ENCODE data around the gene CBARP.
"Not testable (repeated sequence)": the region's sequence is repeated elsewhere in the genome, so short reads cannot be mapped to it uniquely, and the experiment has no call there.

The CBARP gene

DNA sequence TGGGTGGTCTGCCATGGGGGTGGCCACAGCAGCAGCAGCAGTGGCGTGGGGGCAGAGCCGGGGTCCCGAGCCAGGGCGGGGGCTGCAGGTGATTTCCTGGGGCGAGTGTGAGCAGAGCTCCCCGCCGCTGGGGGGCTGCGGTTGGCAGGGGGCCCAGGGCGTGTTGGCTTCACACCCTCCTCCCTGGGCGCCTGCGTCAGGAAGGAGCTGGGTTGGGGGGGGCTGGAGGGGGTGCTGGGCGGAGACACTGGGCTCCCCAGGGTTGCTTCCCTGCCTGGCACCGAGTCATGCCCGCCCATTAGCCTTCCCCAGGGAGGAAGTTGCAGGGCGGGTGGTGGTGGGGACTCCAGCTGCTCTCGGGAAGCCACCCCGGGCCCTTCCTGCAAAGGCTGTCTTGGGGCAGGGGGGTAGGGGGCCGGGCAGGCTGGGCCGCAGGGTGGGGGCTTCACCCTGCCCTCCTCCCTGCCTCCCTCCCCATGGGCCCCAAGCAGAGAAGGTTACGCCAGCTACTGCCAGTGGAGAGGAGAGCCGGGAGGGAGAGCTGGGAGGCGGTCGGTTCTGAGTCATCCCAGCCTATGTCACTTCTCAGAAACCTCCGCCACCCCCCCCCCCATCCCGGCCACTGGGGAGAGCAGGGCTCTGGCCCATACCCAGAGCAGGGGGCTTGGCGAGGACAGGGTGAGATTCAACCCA is 15.2 kb upstream of the CBARP start:
- peak in 1 of 2 donors; percentile 69 for DNase-seq (ENCODE audit: low read depth in 2 of 2)

DNA sequence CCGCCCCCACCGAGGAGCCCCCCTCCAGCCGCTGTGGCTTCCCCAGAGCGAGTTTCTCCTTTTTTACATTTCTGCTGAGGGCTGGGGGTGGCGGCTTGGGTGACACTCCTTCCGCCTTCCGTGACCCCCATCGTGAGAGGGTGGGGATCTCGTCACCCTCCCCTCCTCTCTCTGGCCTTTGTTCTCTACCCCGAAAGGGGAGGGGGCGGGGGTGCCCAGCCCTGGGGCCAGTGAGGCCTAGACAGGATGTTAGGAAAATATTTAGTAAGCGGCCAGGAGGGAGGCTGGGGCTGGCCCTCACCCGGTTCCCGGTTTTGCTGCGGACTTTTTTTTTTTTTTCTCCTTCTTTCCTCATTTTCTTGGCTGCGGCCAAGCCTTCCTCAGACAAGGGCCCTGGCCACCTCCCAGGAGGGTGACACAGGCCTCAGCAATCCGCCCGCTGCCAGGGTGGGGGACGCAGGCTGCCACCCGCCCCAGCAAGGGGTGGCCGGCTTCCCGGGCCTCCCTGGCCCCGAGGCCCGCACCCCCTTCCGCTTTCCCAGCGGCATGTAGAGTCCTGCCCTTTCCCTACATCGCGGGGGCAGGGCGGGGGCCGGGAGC is 14.5 kb upstream of the CBARP start:
- peak in 1 of 2 donors; percentile 49 for DNase-seq (ENCODE audit: low read depth in 2 of 2)

DNA sequence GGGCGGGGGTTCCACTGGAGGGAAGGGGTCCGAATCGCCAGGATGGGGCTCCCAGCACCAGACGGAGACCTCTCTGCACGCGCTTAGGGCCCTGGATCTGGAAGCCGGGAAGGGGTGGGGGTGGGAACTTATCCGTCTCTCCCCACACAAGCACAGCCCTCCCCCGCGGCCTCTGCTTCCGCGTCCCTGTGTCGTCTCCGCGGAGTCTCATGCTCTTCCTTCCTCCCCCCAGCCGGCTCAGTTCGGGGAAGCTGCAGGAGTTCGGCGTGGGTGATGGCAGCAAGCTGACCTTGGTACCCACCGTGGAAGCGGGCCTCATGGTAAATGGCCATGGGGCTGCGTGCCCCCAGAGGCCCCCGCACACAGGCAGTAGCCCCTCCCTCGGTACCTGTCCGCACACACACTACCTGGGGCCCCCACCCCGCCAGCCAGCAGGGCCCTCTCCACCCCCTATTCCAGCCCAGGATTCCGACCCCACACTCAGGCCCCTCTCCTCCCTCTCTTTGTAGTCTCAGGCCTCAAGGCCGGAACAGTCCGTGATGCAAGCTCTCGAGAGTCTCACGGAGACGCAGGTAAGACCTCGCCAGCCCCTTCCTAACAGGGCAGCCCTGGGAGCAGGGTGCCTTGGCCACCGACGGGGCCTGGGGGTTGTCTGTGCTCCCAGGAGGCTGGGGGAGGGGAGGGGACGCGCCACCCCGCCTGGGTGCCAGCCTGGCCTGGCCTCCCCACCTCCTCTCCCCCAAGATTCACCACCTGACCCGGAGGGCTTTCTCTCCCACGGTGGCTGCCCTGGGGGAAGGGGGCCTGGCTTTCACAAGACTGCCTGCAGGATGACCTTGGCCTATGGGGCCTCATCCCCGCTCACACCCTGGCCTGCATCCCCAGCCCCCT is 13.8 kb upstream of the CBARP start:
- peak in 1 of 2 donors; percentile 48 for DNase-seq (ENCODE audit: low read depth in 2 of 2)

DNA sequence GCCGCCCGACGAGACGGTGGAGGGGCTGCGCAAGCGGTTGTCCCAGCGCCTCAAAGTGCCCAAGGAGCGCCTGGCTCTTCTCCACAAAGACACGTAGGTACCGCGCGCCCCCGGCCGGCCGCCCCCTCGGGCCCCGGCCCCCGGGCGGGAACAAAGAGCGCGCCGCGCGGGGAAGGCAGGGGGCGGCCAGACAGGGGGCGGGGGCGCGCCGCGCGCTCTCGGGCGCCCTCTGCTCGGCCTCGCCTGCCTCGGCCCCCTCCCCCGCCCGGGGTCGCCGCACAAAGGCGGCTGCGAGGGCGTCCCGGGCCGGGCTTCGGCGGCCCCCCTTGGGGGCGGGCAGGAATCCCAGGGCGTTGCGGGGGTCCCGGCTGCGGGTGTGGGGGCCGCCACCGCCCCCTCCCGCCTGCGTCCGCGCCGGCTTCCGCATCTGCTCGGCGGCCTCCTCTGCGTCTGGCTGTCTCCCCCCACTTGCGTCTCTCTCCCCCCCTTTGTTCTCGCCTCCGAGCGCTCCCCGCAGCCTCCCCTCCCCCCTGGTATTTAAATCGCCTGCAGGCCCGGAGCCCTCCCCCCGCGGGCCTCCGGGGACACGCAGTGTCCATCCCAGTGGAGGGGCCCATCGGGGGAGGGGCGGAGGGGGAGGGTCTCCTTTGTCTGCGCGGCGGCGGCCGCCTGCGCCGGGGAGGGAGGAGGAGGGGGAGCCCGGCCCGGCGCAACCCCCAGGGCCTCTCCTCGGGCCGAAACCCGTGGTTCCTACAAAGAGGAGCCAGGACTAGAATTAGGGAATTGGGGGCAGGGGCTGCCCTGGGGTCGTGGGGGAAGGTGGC is 12.8 kb upstream of the CBARP start:
- DNase-seq (ENCODE audit: low read depth in 2 of 2) = no peak

DNA sequence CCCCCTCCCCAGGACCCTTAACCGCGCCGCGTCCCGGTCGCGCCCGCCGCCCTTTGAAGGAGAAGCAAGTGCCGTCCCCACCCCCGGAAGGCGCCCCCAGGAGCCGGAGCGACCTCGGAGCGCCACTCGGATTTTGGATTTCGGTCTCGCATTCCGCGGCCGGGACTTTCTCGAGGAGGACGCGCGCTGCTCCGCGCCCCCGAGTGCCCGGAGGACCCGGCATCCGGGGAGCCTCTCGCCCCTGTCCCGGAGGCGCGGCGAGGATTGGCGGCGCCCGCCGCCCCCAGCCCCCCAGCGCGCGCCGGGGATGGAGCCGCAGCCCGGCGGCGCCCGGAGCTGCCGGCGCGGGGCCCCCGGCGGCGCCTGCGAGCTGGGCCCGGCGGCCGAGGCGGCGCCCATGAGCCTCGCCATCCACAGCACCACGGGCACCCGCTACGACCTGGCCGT is 12.2 kb upstream of the CBARP start:
- no peak for DNase-seq (ENCODE audit: low read depth in 2 of 2)

DNA sequence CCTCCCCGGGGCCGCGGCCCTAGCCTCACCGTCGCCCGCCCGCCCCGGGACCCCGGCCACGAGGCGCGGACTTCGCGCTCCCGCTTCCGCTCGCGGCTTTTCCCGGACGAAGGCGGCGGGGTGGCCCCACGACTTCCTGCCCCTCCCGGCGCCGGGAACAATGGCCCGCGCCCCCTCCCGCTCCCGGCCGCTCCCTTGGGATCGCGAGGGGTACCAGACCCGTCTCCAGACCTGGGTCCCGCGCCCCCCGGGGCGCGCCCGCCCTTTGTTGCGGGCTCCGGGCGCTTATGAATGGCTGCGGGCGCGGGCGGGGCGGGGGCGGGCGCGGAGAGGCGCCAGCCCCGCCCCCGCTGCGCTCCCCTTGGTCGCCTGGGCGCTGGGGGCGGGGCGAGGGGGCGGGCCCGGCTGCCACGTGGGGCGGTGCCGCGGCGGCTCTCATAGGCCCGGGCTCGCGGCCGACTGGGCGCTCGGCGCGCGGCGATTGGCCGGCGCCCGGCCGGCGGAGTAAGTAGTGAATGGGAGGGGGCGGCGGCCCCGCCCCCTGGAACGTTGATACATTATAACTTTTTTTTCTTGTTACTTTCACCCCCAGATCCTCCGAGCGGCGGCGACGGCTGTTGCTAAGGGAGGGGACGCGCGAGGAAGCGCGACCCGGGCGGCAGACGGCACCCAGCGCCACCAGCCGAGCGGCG is 11.6 kb upstream of the CBARP start:
- peak; percentile 90 to 91 for DNase-seq (ENCODE audit: low read depth in 2 of 2)

DNA sequence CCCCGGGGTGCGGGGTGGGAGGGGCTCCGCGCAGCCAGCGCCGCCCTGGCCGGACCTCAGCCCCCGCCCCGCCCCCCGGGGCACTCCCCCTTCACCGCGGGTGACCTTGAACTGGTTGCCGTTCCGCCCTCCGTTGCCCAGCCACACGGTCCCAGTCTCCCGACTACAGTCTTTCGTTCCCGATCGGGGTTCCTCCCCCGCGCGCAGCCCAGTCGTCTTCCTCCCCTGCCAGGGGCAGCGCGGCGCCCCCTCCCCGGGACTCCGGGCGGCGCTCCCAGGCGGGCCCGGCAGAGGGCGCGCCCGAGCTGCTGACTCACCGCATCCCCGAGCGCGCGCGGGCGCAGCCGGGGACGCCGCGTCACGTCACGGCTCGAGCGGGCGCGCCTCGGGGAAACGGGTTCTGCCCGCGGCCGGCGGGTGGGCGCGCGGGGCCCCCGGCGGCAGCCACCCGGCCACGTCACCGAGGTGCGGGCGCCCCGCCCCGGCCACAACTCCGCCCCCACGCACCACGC is 11.0 kb upstream of the CBARP start:
- DNase-seq (ENCODE audit: low read depth in 2 of 2) = peak; percentile 69 to 70

DNA sequence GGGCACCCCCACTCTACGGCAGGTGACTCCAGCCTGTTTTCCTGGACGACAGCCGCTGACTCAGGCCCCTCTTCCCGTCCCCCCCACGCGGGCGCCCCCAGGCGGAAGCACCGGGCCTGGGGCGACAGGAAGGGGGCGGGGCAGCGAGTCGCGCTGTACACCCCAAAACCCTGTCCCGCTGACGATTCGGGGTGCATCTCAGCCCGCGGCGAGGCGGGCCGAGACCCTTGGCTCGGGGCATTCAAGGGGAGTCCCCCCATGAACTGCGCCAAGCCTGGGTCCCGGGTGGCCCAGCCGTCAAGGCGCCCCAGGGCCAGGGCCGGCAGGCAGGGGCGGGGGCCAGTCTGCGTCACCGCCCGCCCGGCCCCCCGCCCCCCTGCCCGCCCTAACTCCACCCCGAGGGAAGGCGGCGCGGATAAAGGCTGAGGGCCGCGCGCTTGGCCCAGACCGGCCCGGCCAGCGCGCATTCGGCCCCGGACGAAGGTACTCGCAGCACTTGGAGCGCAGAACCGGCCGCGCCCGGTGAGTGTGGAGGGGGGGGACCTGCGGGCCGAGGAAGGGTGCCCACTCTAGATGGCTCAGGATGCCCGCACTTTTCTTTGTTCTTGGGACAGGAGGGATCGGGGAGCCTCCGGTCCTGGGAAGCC is 10.5 kb upstream of the CBARP start, which contains the start of gene MIDN:
MIDN (plus strand) TSS at position 445 of the 647 bp plus-strand sequence. CDS start 1,714 bp downstream, outside the sequence.
- DNase-seq (ENCODE audit: low read depth in 2 of 2) = peak in 1 of 2 donors; percentile 58

DNA sequence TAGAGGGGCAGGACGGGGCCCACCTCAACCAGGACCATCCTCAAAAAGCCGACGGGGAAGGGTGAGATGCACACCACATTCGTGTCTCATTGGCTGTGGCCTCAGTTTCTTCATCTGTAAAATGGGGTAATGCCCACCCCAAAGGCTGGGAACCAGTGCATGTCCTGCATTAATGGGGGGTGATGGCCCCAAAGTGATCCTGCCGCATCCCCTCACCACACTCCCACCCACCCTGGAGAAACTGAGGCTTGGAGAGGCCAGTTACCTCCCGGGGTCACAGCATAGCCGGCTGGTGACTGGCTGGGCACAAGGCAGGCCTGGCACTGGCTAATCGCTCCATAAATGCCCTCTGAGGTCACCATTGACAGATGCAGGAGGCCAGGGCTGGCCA is 9.9 kb upstream of the CBARP start:
- DNase-seq (ENCODE audit: low read depth in 2 of 2) = no peak

DNA sequence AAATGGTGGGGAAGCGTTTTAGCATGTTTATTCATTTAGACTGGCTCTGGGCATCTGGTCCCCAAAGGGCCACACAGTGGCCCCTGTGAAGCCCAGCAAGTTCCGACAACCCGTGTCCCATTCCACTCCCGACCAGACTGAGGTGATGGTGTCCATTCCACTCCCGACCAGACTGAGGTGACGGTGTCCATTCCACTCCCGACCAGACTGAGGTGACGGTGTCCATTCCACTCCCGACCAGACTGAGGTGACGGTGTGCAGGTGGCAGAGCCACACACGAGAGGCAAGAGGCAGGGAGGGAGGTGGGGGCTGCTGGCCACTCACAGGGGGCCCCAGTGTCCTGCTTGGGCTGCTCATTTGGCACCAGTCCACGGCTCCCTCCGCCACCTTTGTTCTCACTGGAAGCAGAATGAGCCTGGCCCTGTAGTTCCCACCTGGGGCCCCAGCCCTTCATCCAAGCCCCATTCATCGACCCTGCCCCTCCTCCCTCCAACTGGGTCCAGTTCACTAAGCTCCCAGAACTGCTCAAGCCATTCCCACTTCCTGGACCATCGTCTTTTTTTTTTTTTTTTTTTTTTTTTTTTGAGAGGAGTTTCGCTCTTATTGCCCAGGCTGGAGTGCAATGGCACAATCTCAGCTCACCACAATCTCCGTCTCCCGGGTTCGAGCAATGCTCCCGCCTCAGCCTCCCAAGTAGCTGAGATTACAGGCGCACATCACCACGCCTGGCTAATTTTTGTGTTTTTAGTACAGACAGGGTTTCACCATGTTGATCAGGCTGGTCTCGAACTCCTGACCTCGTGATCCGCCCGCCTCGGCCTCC is 8.7 kb upstream of the CBARP start:
- DNase-seq (ENCODE audit: low read depth in 2 of 2) = not testable (repeated sequence)

DNA sequence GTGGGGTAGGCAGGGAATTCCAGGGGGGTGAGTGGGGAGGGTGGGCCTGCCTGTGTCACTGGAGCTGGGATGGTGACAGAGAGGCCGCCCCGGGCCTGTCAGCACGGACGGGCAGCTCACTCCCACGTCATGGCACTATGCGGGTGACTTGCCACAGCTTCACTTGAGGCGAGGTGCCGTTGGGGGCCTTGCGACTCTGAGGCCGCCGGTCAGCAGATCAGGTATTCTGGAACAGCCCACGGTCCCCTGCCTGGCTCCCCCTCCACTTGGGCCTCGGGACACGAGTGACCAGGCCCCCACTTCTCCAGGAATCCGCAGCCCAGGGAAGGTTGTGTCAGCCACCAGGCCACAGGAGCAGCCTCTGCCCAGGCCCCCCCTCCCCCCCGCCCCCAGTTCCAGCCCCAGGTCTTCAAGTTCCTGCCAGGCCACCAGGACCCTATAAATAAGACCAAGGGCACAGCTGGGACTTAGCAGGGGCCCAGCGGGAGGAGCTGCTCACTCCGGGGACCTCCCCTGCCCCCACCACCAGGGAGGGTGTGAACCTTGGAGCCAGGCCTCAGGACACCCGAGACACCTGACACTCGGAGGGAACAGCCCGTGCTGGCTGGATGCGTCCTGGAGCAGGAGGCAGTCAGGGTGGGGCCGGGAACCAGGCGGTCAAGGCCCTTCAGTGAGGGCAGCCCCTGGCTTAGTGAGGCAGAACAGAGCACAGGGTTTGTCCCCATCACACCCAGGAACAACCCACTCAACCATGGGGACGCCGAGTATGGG is 7.9 kb upstream of the CBARP start:
- DNase-seq (ENCODE audit: low read depth in 2 of 2) = no peak

DNA sequence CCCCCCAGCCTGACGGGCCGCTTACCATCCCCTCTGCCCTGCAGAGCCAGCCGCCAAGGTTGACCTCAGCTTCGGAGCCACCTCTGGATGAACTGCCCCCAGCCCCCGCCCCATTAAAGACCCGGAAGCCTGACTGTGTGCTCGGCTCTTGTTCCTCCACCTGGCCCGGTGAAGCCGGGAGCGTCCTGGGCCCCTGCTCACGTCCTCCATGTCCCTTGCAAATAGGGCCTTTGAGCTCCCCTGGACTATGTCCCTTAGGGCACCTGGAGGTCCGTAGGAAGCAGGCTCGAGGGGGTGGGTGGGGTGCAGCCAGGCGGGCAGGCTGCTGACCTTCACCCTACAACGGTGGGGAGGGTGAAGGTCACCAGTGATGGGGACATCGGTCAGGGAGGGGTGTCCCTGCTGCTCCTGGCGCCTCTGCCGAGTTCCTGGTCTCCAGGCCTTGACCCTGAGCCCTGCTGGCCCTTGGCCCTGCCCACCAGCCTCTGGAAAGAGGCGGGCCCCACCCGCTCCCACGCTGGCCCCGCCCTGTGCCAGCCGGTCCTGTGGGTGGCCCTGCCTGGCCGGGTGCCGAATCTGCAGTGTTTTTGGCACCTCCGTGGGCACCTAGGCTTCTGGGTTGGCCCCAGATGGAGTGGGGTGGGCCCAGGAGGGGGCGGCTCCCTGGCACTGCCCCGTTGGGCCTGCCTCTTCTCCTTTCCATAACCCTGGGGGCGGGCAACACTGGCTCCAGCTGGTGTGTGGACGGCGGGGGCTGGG is 7.1 kb upstream of the CBARP start:
- no peak for DNase-seq (ENCODE audit: low read depth in 2 of 2)

DNA sequence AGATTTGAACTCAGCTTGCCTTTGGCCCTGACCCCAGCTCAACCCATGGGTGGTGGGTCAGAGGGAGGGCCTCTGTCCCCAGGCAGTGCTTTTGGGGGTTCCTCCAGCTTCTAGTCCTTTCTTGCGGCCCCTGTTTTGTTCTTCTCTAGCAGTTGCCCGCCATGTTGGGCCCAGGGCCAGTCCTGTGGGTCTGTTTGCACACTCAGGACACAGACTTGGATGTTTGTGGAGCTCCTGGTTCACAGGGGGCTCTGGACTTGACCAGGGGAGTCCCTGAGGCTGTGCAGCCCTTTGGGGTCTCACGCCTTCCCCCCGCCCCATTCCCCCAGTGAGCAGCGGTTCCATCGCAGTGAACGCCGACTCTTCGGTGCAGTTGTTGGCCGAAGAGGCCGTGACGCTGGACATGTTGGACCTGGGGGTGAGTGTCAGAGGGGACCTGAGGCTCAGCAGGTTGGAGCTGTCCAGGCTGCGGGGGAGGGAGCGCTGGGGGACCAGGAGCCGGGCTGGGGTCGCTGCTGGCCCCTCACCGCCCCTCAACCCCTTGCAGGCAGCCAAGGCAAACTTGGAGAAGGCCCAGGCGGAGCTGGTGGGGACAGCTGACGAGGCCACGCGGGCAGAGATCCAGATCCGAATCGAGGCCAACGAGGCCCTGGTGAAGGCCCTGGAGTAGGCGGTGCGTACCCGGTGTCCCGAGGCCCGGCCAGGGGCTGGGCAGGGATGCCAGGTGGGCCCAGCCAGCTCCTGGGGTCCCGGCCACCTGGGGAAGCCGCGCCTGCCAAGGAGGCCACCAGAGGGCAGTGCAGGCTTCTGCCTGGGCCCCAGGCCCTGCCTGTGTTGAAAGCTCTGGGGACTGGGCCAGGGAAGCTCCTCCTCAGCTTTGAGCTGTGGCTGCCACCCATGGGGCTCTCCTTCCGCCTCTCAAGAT is 6.2 kb upstream of the CBARP start:
- DNase-seq (ENCODE audit: low read depth in 2 of 2) = peak; percentile 75 to 77

DNA sequence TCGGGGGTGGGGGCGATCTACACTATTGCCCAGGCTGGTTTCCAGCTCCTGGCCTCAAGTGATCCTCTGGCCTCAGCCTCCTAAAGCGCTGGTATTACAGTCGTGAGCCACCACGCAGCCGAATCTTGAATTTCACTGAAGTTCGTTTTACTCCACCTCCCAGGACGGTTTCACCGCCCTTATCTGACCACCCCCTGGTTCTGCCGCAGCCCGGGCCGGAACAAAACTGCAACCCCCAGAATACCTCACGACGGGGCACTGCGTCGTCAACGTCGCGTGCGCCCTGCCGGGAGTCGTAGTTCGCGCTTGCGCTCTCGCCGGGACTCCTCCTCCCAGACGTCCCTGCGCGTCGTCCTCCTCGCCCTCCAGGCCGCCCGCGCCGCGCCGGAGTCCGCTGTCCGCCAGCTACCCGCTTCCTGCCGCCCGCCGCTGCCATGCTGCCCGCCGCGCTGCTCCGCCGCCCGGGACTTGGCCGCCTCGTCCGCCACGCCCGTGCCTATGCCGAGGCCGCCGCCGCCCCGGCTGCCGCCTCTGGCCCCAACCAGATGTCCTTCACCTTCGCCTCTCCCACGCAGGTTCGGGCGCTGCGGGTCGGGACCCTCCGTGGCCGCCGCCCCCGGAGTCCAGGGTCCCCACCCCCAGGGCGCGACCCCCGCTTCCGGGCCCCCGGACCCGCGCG is 3.8 kb upstream of the CBARP start, which contains the start of gene ATP5F1D:
ATP5F1D (plus strand) TSS at position 335 of the 679 bp plus-strand sequence; CDS start at position 435, 100 bp downstream.
- DNase-seq (ENCODE audit: low read depth in 2 of 2) = peak; percentile 85 to 94

DNA sequence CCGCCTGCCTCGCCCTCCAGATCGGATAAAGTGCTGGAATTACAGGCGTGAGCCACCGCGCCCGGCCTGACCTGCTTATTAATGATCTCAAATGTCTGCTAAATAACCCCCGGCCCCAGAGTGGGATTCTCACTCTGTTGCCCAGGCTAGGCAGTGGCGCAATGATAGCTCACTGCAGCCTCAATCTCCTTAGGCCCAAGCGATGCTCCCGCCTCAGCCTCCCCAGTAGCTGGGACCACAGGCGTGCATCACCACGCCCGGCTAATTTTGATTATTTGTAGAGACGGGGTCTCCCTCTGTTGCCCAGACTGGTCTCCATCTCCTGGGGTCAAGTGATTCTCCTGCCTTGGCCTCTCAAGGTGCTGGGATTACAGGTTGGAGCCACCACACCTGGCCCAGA is 3.1 kb upstream of the CBARP start:
- DNase-seq (ENCODE audit: low read depth in 2 of 2) = no peak

All from activated CD4-positive, alpha-beta T cell treated with anti-CD3 and anti-CD28 coated beads for 24 hours (primary cell).